Measurements from ENCODE around the gene S100B. TPM values are rescaled to one million over a fixed set of nuclear protein-coding genes. Genes with fewer than 3 reads are reported as not detected.

Gene S100B
- total RNA-seq, result not detected

DNA sequence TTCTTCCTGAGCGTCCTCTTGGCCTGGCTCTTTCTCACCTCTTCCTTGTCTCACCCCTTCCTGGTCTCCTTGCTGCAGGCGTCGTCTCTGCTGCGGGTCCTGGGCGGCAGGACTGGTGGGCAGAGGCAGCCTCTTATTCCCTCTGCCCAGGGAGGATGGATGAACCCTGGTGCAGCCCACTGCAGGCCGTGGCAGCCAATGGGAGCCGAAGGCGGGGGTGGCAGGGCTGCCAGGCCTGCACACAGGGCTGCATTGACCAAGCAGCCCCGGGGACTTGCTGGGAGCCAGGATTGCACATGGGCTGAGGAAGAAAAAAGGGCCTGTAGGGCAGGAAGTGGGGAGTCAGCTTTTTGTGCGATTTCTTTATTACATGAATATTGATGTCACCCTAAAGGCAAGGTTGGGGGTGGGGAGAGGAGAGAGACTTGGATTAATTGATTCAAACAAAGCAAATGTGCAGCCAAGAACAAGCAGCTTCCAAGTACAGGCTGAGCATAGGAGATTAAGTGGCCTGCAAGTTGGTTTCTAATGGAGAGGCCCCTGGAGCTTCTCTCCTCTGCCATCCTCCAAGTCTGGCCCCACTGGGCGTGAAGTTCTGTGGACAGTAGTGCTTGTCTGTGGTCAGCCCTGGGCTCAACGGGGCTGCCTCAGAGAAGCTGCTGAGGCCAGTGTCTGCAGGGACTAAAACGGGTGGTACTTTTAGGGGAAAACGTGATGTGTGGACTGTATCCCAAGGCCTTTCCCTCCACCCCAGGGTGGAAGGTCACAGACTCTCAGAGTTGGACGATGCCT lies at the start of gene S100B:
TSS of gene S100B (minus strand) at position 108 of the 792 bp plus-strand sequence. CDS start 2,667 bp downstream, outside the sequence.
- ATAC-seq, result no peak
- H3K4me3 Mint-ChIP-seq, result peak within 1 kb of the TSS; percentile 82
- no peaks in the 10 kb centered on the region for H3K9me3 Mint-ChIP-seq
- peaks cover 42 to 55% of the 10 kb centered on the region in 2 donors for H3K4me1 Mint-ChIP-seq (ENCODE audit: low read depth in 2 of 2)
- no peaks in the 10 kb centered on the region for H3K27me3 Mint-ChIP-seq
- no peak for DNase-seq (ENCODE audit: low spot score)
- no peaks in the 10 kb centered on the region for H3K36me3 Mint-ChIP-seq
- H3K27ac Mint-ChIP-seq, result peak within 1 kb of the TSS; percentile 80 to 82

DNA sequence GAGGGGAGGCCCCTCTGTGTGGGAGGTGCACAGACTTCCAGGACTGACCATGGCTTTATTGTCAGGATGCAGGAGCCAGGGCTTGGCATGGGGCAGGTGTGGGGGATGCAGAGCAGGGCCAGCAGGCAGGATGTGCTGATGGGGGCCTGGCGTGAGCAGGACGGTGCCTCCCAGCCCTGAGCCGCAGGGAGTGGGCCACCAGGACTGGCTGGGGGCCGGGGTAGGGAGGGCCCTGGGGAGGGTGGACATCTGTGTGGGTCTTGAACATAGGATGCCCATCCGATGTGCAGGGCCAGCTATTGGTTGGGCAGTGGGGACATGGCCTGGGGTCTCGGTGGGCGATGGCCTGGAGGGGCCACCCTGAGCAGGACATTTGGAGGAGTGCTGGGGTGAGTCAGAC lies 46.2 kb upstream of the S100B start:
- peaks cover 13 to 27% of the 10 kb centered on the region in 2 donors for H3K4me1 Mint-ChIP-seq (ENCODE audit: low read depth in 2 of 2)
- peaks cover 59% of the 10 kb centered on the region for H3K36me3 Mint-ChIP-seq
- peak overlapping the region; percentile 26 to 29 for H3K27ac Mint-ChIP-seq
- peaks cover 6% of the 10 kb centered on the region for H3K9me3 Mint-ChIP-seq
- DNase-seq (ENCODE audit: low spot score) (no peak), ATAC-seq (peak in 1 of 2 donors; percentile 38)
- H3K4me3 Mint-ChIP-seq, result no peak overlapping the region
- H3K27me3 Mint-ChIP-seq, result no peaks in the 10 kb centered on the region

DNA sequence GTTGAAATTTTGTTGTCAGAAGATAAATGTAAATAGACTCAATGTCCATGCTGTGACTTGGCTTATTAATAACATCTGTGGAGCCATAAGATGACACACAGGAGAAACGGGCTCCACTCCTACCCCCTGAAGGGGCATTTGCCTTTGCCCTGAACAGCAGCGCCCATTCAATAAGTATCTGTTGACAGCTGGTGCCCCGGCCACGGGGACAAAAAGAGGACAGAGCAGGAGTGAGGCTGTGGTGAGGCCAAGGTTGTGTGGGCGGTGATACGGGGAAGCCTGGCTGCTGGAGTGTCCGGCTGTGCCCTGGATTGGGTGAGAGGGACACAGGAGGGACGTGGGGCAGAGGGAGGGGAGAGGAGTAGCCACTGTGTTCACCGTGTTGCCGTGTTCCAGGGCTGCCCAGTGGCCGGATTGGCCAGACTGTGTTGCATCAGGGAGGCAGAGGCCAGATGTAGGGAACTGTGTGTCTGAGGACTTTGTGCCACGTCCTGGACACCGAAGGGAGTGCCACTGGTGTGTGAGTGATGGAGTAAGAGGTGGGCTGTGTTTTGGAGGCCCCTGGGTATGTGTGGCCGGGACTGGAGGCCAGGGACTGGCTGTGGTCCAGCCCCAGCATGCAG lies 45.7 kb upstream of the S100B start:
- Mint-ChIP-seq H3K36me3 (peaks cover 55% of the 10 kb centered on the region), H3K27me3 (no peaks in the 10 kb centered on the region), H3K4me1 (ENCODE audit: low read depth in 2 of 2) (peaks cover 16 to 27% of the 10 kb centered on the region in 2 donors), H3K4me3 (no peak overlapping the region), H3K9me3 (peaks cover 6% of the 10 kb centered on the region), H3K27ac (peak overlapping the region; percentile 26 to 29)
- no peak for ATAC-seq
- no peak for DNase-seq (ENCODE audit: low spot score)

DNA sequence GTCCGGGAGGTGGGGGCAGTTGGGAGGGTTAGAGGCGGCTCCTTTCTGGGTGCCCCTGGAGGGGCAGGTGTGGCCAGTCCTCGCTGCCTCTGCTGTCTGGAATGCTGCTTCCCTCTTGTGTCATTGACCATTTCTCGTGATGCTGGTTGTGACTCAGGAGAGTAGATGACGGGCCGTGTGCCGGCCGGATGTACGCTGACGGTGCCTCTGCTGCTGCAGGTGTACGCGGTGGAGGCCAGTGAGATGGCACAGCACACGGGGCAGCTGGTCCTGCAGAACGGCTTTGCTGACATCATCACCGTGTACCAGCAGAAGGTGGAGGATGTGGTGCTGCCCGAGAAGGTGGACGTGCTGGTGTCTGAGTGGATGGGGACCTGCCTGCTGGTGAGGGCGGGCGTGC lies 44.5 kb upstream of the S100B start:
- no peaks in the 10 kb centered on the region for H3K27me3 Mint-ChIP-seq
- peaks cover 16 to 27% of the 10 kb centered on the region in 2 donors for H3K4me1 Mint-ChIP-seq (ENCODE audit: low read depth in 2 of 2)
- DNase-seq (ENCODE audit: low spot score) (no peak), ATAC-seq (no peak)
- no peak overlapping the region for H3K27ac Mint-ChIP-seq
- peaks cover 43% of the 10 kb centered on the region for H3K36me3 Mint-ChIP-seq
- peaks cover 2% of the 10 kb centered on the region for H3K9me3 Mint-ChIP-seq
- H3K4me3 Mint-ChIP-seq, result no peak overlapping the region

DNA sequence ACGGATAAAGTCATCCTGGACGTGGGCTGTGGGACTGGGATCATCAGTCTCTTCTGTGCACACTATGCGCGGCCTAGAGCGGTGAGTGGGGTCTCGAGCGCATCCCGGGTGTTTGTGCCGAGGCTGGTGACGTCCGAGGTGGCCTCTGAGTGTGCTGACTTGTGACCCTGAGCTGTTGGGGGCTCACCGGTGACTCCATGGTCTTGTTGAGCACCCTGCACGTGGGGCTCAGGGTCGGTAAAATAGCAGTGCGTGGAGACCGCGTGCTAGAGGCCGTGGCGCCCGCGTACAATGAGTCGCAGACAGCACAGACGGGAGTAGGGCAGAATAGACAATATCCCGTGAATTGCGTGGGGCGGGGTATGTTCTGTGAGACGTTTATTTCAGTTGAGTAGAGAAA lies 43.7 kb upstream of the S100B start:
- peak overlapping the region in 1 of 2 donors; percentile 21 for H3K27ac Mint-ChIP-seq

DNA sequence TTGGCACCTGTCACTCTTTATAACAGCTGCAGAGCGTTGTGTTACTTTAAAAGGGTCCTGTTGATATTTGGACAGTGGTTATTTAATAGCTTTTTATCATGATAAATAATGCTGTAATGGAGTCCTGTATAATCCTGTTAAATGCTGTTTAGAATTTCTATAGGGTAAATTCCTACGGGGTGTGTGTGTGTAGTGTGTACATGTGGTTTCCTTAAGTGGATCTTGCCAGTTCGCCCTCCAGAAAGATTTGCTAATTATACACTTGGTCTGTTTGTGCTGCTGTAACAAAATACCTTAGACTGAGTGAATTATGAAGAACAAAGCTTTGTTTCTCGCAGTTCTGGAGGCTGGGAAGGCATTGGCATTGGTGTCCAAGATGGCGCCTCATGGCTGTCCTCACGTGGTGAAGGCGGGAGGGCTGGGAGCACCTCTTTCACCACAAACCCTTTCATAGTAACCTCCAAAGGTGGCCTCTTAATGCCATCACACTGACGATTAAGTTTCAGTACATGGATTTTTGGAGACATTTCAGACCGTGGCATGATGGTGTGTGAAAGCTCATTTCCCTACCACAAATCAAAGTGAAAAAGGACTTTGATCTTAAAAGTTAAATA lies 41.8 kb upstream of the S100B start:
- Mint-ChIP-seq H3K36me3 (peaks cover 18% of the 10 kb centered on the region), H3K4me1 (ENCODE audit: low read depth in 2 of 2) (peaks cover 21 to 27% of the 10 kb centered on the region in 2 donors), H3K27ac (no peak overlapping the region), H3K27me3 (no peaks in the 10 kb centered on the region), H3K4me3 (no peak overlapping the region), H3K9me3 (no peaks in the 10 kb centered on the region)
- DNase-seq (ENCODE audit: low spot score) (no peak), ATAC-seq (no peak)

More for the DNA sequence above, 43.7 kb upstream of the S100B start:
- Mint-ChIP-seq H3K4me1 (ENCODE audit: low read depth in 2 of 2) (peaks cover 16 to 27% of the 10 kb centered on the region in 2 donors), H3K27me3 (no peaks in the 10 kb centered on the region), H3K9me3 (no peaks in the 10 kb centered on the region), H3K4me3 (no peak overlapping the region), H3K36me3 (peaks cover 35% of the 10 kb centered on the region)
- DNase-seq (ENCODE audit: low spot score) (no peak), ATAC-seq (no peak)

DNA sequence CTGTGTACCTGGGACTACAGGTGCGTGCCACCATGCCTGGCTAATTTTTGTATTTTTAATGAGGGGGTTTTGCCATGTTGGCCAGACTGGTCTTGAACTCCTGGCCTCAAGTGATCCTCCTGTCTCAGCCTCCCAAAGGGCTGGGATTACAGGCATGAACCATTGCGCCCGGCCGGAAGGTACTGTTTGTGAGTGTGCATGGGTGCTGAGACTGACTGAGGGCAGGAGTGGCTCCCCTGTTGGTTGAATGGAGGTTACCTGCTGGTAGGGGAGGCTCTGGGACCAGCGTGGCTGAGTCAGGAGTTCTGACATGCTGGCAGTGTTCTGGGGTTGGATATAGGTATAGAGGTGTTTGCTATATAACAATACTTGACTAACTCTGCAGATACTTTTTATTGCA lies 41.0 kb upstream of the S100B start:
- no peak overlapping the region for H3K27ac Mint-ChIP-seq
- no peak for DNase-seq (ENCODE audit: low spot score)
- no peaks in the 10 kb centered on the region for H3K9me3 Mint-ChIP-seq
- peaks cover 26% of the 10 kb centered on the region for H3K36me3 Mint-ChIP-seq
- peaks cover 24 to 32% of the 10 kb centered on the region in 2 donors for H3K4me1 Mint-ChIP-seq (ENCODE audit: low read depth in 2 of 2)
- no peaks in the 10 kb centered on the region for H3K27me3 Mint-ChIP-seq
- ATAC-seq, result no peak
- no peak overlapping the region for H3K4me3 Mint-ChIP-seq

DNA sequence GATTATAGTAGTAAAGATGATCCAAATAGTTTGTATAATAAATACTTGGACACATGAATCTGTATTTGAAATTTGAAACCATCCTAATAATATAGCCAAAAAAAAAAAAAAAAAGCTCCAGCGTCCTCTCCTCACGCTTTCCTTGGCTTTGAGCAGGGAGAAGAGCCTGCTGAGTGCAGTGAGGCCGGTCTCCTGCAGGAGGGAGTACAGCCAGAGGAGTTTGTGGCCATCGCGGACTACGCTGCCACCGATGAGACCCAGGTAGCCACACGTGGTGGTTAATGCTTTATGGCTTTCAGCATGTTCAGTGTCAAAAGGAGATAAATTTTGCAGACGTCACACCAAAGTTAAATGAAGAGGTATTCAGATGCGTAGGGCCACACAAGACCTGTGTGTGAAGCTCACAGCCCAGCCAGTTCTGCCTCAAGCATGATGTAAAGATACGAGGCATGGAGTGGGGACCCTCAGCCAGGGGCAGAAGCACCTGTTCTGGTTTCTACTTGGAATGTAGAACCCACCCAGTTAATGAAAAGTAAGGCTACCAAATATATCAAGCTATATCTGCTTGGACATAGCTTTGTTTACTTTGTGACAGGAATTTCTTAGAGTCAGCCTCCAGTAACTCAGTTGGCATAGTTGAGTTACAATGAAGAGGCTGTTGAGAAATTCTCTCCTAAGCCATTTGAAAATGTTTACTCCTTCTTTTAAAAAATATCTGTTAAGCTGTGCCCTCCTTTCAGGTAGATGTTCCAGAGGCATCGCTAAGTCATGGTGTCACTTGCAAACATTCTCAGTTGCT lies 38.7 kb upstream of the S100B start:
- no peak overlapping the region for H3K27ac Mint-ChIP-seq
- H3K27me3 Mint-ChIP-seq, result no peaks in the 10 kb centered on the region
- no peak overlapping the region for H3K4me3 Mint-ChIP-seq
- peaks cover 31% of the 10 kb centered on the region for H3K36me3 Mint-ChIP-seq
- ATAC-seq (no peak), DNase-seq (ENCODE audit: low spot score) (no peak)
- peaks cover 36 to 42% of the 10 kb centered on the region in 2 donors for H3K4me1 Mint-ChIP-seq (ENCODE audit: low read depth in 2 of 2)
- H3K9me3 Mint-ChIP-seq, result no peaks in the 10 kb centered on the region

DNA sequence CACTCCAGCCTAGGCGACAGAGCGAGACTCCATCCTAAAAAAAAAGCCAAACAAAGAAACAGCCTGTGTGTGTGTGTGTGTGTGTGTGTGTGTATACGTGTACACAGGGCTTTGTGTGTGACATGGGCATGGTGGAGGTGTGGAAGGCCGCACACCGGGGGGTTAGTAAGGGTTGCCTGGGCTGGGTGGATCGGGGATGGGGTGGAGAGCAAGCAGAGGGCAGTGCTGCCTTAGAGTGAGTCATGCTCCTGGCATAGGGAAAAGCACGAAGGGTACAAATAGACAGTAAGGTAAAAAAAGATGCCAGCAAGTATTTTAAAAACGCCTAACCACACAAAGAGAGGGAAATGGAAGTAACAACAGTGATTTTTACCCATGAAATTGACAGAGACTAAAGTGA lies 36.8 kb upstream of the S100B start:
- Mint-ChIP-seq H3K4me3 (no peak overlapping the region), H3K27ac (peak overlapping the region; percentile 56 to 91), H3K36me3 (peaks cover 27% of the 10 kb centered on the region), H3K27me3 (no peaks in the 10 kb centered on the region), H3K4me1 (ENCODE audit: low read depth in 2 of 2) (peaks cover 43 to 55% of the 10 kb centered on the region in 2 donors), H3K9me3 (no peaks in the 10 kb centered on the region)
- no peak for ATAC-seq
- DNase-seq (ENCODE audit: low spot score), result no peak

DNA sequence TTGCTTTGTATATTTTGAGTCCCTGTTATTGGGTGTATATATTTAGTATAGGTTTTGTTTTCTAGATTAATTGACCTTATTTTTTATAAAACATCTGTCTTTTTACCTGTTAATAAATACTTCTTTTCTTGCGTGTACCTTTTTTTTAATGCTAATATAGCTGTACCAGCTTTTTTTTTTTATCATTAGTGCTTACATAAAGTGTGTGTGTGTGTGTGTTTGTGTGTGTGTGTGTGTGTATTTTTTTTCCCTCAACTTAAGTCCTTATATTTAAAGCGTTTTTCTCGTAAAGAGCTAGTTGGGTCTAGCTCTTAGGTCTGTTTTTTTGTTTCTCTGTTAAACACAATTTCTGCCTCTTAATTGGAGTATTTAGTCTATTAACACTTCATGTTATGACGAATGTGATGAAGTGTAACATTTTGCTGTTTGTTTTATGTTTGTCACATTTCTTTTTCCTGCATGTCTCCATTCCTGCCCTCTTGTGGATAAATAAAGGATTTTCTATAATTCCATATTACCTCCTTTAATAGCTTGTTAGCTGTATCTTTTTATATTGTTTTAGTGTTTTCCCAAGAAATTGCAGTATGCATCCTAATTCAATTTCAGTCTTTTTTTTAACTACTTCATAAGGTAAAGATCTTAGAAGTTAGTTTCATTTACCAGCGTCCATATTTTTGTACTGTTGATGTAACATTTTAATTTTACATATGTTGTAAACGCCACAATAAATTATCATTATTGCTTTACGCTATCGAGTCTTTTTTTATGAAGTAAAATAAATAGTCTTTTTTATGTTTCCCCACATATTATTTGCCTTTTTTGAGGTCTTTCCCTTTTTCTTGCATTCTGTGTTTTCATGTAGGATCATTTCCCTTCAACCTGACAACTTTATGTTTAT lies 34.9 kb upstream of the S100B start:
- ATAC-seq (no peak), DNase-seq (ENCODE audit: low spot score) (no peak)
- Mint-ChIP-seq H3K27ac (peak overlapping the region; percentile 56 to 91), H3K4me3 (peak overlapping the region; percentile 94), H3K36me3 (peaks cover 20% of the 10 kb centered on the region), H3K4me1 (ENCODE audit: low read depth in 2 of 2) (peaks cover 46 to 54% of the 10 kb centered on the region in 2 donors), H3K9me3 (no peaks in the 10 kb centered on the region), H3K27me3 (no peaks in the 10 kb centered on the region)

DNA sequence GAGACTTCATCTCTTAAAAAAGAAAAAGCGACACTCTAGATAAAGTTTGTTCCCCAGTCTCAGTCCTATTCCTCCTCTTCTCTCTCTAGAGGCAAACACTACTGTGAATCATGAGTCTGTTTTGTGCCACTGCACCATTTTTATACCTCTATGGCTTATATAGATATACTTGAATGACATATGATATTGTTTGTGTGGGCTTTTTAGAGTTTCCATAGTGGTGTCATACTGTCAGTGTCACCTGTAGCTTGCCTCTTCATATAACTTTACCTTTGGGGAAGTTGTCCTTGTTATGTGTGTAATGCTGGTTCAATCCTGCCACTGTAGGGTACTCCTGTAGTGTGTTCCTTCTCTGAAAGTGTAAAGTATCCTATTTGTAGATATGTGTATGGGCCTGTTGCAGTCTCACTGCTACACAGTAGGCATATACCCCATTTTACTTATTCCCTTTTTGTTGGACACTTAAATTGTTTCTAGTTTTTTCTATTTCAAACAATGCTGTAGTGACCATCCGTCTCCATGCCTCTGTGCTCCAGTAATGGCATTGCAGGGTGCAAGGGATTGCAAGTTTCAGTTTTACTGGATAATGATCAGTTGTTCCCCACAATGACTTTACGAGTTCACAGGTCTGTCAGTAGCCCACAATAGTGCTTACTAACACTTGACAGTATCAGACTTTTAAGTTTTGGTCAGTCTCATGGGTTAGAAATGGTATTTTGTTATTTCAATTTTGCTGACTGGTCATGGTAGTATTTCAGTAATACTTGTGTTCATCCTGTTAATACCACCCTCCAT lies 33.3 kb upstream of the S100B start:
- ATAC-seq (peak; percentile 49 to 69), DNase-seq (ENCODE audit: low spot score) (peak; percentile 70)
- Mint-ChIP-seq H3K36me3 (peaks cover 20% of the 10 kb centered on the region), H3K27me3 (no peaks in the 10 kb centered on the region), H3K4me3 (peak overlapping the region; percentile 94), H3K27ac (peak overlapping the region; percentile 56 to 91), H3K9me3 (no peaks in the 10 kb centered on the region), H3K4me1 (ENCODE audit: low read depth in 2 of 2) (peaks cover 50 to 66% of the 10 kb centered on the region in 2 donors)
